T-helper 2 cell (primary cell): ENCODE measurements around the gene TMEM63C.

Source experiments
- DNase-seq, 5 experiments: peaks; one replicate each; pipeline versions ENCODE4 v3.0.0 to v3.0.0-alpha.2; 2012 to 2022

The TMEM63C gene

GRCh38 chr14:77199590-77199989 lies 18.0 kb downstream of the TMEM63C start:
- no peak for DNase-seq

GRCh38 chr14:77200406-77200985 lies 18.9 kb downstream of the TMEM63C start:
- DNase-seq, result no peak

- DNase-seq, result no peak
Observed at GRCh38 chr14:77201696-77202095, 20.1 kb downstream of the TMEM63C start.

- no peak for DNase-seq
Observed at GRCh38 chr14:77203611-77204458, 22.2 kb downstream of the TMEM63C start.

- no peak for DNase-seq
Observed at GRCh38 chr14:77204459-77204771, 22.8 kb downstream of the TMEM63C start.

- DNase-seq, result no peak
Observed at GRCh38 chr14:77204907-77205306, 23.3 kb downstream of the TMEM63C start.

- DNase-seq, result no peak
Observed at GRCh38 chr14:77205566-77205965, 24.0 kb downstream of the TMEM63C start.

GRCh38 chr14:77206261-77206824 lies 24.7 kb downstream of the TMEM63C start:
- DNase-seq, result no peak

- no peak for DNase-seq
Observed at GRCh38 chr14:77206877-77207389, 25.3 kb downstream of the TMEM63C start.

- DNase-seq, result peak in 4 of 5 experiments; percentile 15 to 46 (median 36)
Observed at GRCh38 chr14:77208291-77208978, 26.8 kb downstream of the TMEM63C start.

GRCh38 chr14:77208979-77209318 lies 27.4 kb downstream of the TMEM63C start:
- DNase-seq, result no peak

GRCh38 chr14:77212097-77212870 lies 30.7 kb downstream of the TMEM63C start:
- no peak for DNase-seq

- peak in 1 of 5 experiments; percentile 25 for DNase-seq
Observed at GRCh38 chr14:77212943-77213678, 31.5 kb downstream of the TMEM63C start.

- no peak for DNase-seq
Observed at GRCh38 chr14:77213679-77214016, 32.0 kb downstream of the TMEM63C start.

GRCh38 chr14:77214216-77214615 lies 32.6 kb downstream of the TMEM63C start:
- no peak for DNase-seq

- DNase-seq, result no peak
Observed at GRCh38 chr14:77217551-77217950, 36.0 kb downstream of the TMEM63C start.

- no peak for DNase-seq
Observed at GRCh38 chr14:77219591-77219990, 38.0 kb downstream of the TMEM63C start.

- no peak for DNase-seq
Observed at GRCh38 chr14:77220246-77221017, 38.8 kb downstream of the TMEM63C start.

GRCh38 chr14:77221241-77221871 lies 39.8 kb downstream of the TMEM63C start:
- no peak for DNase-seq

GRCh38 chr14:77222546-77223225 lies 41.1 kb downstream of the TMEM63C start:
- DNase-seq, result no peak
